DMS 273 treated with DMSO at 0.1 percent for 48 hours (cell line): ENCODE measurements around the gene UBE2C.
"Not testable (repeated sequence)": the region's sequence is repeated elsewhere in the genome, so short reads cannot be mapped to it uniquely, and the experiment has no call there.

Experiments used
- DNase-seq: peaks from one replicate; lab custom pipeline; 2025; lab: John Stamatoyannopoulos, UW

The UBE2C gene

GRCh38 chr20:45797955-45798354 is 14.5 kb upstream of the UBE2C start:
- DNase-seq: not testable (repeated sequence)

GRCh38 chr20:45798935-45799642 is 13.4 kb upstream of the UBE2C start:
- peak; percentile 12 for DNase-seq

- no peak for DNase-seq
Observed at GRCh38 chr20:45801851-45802250, 10.6 kb upstream of the UBE2C start.

- DNase-seq: no peak
Observed at GRCh38 chr20:45810191-45810970, 2.1 kb upstream of the UBE2C start.

- DNase-seq: no peak
Observed at GRCh38 chr20:45813006-45813340, 529 bp downstream of the UBE2C start.

- no peak for DNase-seq
Observed at GRCh38 chr20:45813489-45813888, 1.0 kb downstream of the UBE2C start.

GRCh38 chr20:45814314-45814713 is 1.9 kb downstream of the UBE2C start:
- no peak for DNase-seq

- DNase-seq: no peak
Observed at GRCh38 chr20:45816951-45817350, 4.5 kb downstream of the UBE2C start.

GRCh38 chr20:45817376-45818194 is 5.1 kb downstream of the UBE2C start:
- DNase-seq: no peak

GRCh38 chr20:45818239-45818638 is 5.8 kb downstream of the UBE2C start:
- no peak for DNase-seq

GRCh38 chr20:45819466-45819865 is 7.0 kb downstream of the UBE2C start:
- DNase-seq: no peak

GRCh38 chr20:45821947-45822346 is 9.5 kb downstream of the UBE2C start:
- peak; percentile 12 for DNase-seq

- DNase-seq: peak; percentile 42
Observed at GRCh38 chr20:45822857-45823256, 10.4 kb downstream of the UBE2C start.

- DNase-seq: no peak
Observed at GRCh38 chr20:45823949-45824835, 11.7 kb downstream of the UBE2C start.

GRCh38 chr20:45826381-45827019 is 14.1 kb downstream of the UBE2C start:
- peak; percentile 75 for DNase-seq

- DNase-seq: no peak
Observed at GRCh38 chr20:45827030-45827652, 14.7 kb downstream of the UBE2C start, which contains the start of gene TNNC2. TNNC2 (minus strand) TSS chr20:45827312; CDS start chr20:45827248, 64 bp downstream.

GRCh38 chr20:45827712-45828111 is 15.3 kb downstream of the UBE2C start:
- DNase-seq: no peak

- no peak for DNase-seq
Observed at GRCh38 chr20:45828589-45828988, 16.1 kb downstream of the UBE2C start.

- DNase-seq: not testable (repeated sequence)
Observed at GRCh38 chr20:45829673-45830106, 17.2 kb downstream of the UBE2C start.

GRCh38 chr20:45832619-45833018 is 20.2 kb downstream of the UBE2C start:
- no peak for DNase-seq
